Right renal pelvis (tissue), 4 donors: ENCODE measurements around the gene CDK12. TPM values are rescaled to one million over a fixed set of nuclear protein-coding genes. Genes with fewer than 3 reads are reported as not detected.

Experiments
- DNase-seq, 4 donors: peaks; one replicate each; pipeline ENCODE4 v3.0.0-alpha.2; 2013; ENCODE audit warnings: low read depth in 4 of 4, low spot score in 3 of 4, missing footprints in 1 of 4
- polyA plus RNA-seq, 4 donors: library from polyadenylated mRNA; unstranded; fragments of 120-200 nt; gene quantifications; one replicate each; pipeline ENCODE4 v1.2.1, GENCODE V29; 2013; ENCODE audit not compliant: insufficient read length in 4 of 4

Gene CDK12
- polyA plus RNA-seq, 4 donors = 48.6 to 58.0 (median 53.2) TPM

DNA sequence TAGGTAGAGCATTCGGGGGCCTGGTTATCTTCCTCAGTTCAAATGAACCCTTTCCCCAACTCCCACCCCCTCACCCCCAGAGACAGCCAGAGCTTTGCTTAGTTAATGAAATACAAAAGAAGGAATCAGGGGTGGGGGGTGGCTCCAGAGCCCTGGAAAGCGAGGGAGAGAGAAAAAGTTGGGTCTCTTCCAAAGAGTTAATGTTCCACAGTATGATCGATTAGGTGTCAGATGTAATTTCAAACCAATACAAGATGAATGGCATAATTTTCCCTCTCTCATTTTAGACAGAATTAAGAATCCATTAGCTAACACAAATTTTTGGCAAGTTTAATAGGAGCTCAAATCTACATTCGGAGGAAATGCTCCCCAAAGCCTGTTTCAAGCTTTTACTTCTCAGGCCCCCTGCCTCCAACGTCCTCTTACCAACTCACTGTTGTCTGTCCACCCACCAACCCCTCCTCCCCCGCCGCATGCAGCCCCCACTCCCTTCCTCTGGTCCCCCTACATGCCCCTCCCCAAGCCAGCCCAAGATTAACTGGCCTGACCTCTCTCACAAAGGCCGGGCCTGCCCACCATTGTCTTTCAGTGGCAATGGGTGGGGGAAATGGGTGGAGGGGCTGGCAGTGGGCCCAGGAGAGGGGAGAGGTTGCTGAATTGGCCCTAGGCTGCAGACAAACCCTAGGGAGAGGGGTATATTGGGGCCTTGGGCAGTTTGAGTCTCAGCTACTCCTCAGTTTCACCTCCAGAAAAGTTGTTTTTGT lies 118.2 kb downstream of the CDK12 start:
- DNase-seq = no peak

- no peak for DNase-seq
Measured at GRCh38 chr17:39580082-39580468, 118.8 kb downstream of the CDK12 start.

- no peak for DNase-seq
Measured at GRCh38 chr17:39581071-39581758, 119.9 kb downstream of the CDK12 start.

GRCh38 chr17:39581759-39582085 lies 120.4 kb downstream of the CDK12 start:
- no peak for DNase-seq

DNA sequence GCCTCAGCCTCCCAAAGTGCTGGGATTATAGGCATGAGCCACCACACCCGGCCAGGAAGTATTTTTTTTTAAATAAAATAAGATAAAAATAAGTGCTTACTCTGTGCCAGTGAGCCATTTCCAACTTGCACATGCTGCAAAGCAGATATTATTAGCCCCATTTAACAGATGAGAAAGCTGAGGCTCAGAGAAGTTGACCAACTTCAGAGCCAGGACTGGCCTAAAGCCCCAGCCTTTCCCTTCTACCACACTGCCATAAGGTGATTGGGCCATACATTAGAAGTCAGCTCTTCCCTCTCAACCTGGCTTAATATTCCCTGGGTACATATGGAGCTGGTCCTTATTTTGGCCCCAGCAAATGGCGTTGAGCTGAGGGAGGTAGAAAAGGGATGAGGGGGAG lies 121.4 kb downstream of the CDK12 start:
- DNase-seq = no peak

Other genes starting within 250 kb of the CDK12 start
- 1 to 10 TPM; 3.7 to 4.1 (median 3.8) TPM for gene STAC2, start 235.5 kb upstream of the CDK12 start, polyA plus RNA-seq
- gene FBXL20, start 59.9 kb upstream of the CDK12 start, polyA plus RNA-seq = 10 to 100 TPM; 12.7 to 14.8 (median 13.7) TPM
- gene MED1, start 10.2 kb upstream of the CDK12 start, polyA plus RNA-seq = 10 to 100 TPM; 47.4 to 61.7 (median 56.8) TPM
- gene NEUROD2, start 146.4 kb downstream of the CDK12 start, polyA plus RNA-seq = under 1 TPM in 3 of 4 donors, not detected in 1; 0.04 to 0.06 (median 0.04) TPM
- 10 to 100 TPM; 13.8 to 19.8 (median 17.3) TPM for gene PPP1R1B, start 165.5 kb downstream of the CDK12 start, polyA plus RNA-seq
- 10 to 100 TPM; 43.9 to 57.6 (median 48.6) TPM for gene STARD3, start 175.7 kb downstream of the CDK12 start, polyA plus RNA-seq
- gene TCAP, start 203.9 kb downstream of the CDK12 start, polyA plus RNA-seq = 1 to 10 TPM in 3 of 4 donors, under 1 TPM in 1; 0.96 to 1.7 (median 1.4) TPM
- 1 to 10 TPM; 1.3 to 3.4 (median 3.2) TPM for gene PNMT, start 207.0 kb downstream of the CDK12 start, polyA plus RNA-seq
- gene PGAP3, start 226.6 kb downstream of the CDK12 start, polyA plus RNA-seq = 10 to 100 TPM; 36.5 to 45.8 (median 38.1) TPM
- 100 to 1,000 TPM; 166 to 198 (median 183) TPM for gene ERBB2, start 238.6 kb downstream of the CDK12 start, polyA plus RNA-seq